Measurements from ENCODE around the gene KCTD17. TPM values are rescaled to one million over a fixed set of nuclear protein-coding genes. Genes with fewer than 3 reads are reported as not detected.

Gene KCTD17
- total RNA-seq, 1 experiment from 2014 or later, result 29.4 TPM

DNA sequence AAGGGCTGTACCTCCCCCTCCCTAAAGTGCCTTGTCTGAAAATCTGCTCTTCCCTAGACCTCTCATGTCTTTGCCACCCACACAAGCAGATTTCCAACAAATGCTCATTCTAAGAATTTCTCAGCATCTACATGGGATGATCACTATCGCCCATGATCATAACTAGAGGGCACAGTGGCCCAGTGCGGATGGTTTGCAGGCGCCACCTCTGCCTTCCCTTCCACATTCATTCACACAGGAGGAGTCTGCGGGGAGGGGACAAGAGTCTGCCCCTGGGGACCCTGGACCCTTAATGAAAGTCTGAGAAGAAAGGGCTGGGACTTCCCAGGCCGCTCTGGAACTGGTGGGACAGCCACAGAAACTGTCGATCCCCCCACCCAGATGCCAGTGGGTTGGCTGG is 28.9 kb downstream of the KCTD17 start:
- ChIA-PET POLR2A (no interaction called here), CTCF (interaction anchor here (1.2 to 1.5 kb wide), 5 partner anchors 19 to 179 kb away, joined by 4 to 9 read pairs (median 7); no protein-coding TSS in a partner anchor)
- Mint-ChIP-seq H3K27me3 (ENCODE audit: low read depth) (peaks cover 24% of the 10 kb centered on the region), H3K27ac (no peak overlapping the region), H3K4me1 (peaks cover 8% of the 10 kb centered on the region), H3K36me3 (no peaks in the 10 kb centered on the region), H3K4me3 (no peak overlapping the region), H3K9me3 (no peaks in the 10 kb centered on the region)
- no peak for TF ChIP-seq ZNF532 (CRISPR knock-in tag; IDR thresholded peaks at IDR 0.05; ENCODE audit: borderline replicate concordance)
- DNase-seq (ENCODE audit: low spot score), result no peak
- ATAC-seq, result no peak

DNA sequence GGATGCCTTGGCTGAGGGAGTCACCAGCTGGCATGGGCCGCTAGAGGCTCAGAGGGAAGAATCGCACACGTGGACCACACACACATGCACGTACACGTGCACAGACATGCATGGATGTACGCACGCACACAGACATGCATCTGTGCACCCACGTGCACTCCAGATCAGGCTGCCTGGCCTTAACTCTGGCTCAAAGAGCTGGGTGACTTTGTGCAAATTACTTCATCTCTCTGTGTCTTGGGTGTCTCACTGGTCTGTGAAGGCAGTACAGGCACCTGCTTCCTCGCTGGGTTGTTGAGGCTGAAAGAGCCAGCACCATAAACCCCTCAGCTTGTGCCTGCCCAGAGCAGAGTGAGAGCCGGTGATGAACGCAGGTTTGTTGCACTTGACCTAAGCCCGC is 29.3 kb downstream of the KCTD17 start:
- H3K4me3 Mint-ChIP-seq, result no peak overlapping the region
- ATAC-seq, result no peak
- ChIA-PET CTCF (interaction anchor here (1.5 kb wide), 1 partner anchor 67 kb away, joined by 5 read pairs; no protein-coding TSS in a partner anchor), POLR2A (no interaction called here)
- peaks cover 24% of the 10 kb centered on the region for H3K27me3 Mint-ChIP-seq (ENCODE audit: low read depth)
- no peak for DNase-seq (ENCODE audit: low spot score)
- no peak for TF ChIP-seq SMAD4 (CRISPR knock-in tag; IDR thresholded peaks at IDR 0.05)
- TF ChIP-seq, protein P1, sequence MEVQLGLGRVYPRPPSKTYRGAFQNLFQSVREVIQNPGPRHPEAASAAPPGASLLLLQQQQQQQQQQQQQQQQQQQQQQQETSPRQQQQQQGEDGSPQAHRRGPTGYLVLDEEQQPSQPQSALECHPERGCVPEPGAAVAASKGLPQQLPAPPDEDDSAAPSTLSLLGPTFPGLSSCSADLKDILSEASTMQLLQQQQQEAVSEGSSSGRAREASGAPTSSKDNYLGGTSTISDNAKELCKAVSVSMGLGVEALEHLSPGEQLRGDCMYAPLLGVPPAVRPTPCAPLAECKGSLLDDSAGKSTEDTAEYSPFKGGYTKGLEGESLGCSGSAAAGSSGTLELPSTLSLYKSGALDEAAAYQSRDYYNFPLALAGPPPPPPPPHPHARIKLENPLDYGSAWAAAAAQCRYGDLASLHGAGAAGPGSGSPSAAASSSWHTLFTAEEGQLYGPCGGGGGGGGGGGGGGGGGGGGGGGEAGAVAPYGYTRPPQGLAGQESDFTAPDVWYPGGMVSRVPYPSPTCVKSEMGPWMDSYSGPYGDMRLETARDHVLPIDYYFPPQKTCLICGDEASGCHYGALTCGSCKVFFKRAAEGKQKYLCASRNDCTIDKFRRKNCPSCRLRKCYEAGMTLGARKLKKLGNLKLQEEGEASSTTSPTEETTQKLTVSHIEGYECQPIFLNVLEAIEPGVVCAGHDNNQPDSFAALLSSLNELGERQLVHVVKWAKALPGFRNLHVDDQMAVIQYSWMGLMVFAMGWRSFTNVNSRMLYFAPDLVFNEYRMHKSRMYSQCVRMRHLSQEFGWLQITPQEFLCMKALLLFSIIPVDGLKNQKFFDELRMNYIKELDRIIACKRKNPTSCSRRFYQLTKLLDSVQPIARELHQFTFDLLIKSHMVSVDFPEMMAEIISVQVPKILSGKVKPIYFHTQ (CRISPR knock-in tag; IDR thresholded peaks at IDR 0.05), result no peak
- no peak for TF ChIP-seq NR3C1 (CRISPR knock-in tag; conservative IDR thresholded peaks at IDR 0.05; ENCODE audit: low read depth)
- TF ChIP-seq ZNF263 (CRISPR knock-in tag; IDR thresholded peaks at IDR 0.05; ENCODE audit: low read depth), result no peak
- no peak for TF ChIP-seq SMAD3 (CRISPR knock-in tag; IDR thresholded peaks at IDR 0.05; ENCODE audit: borderline replicate concordance)
- no peak for TF ChIP-seq ETV6 (CRISPR knock-in tag; IDR thresholded peaks at IDR 0.05)
- no peak for TF ChIP-seq JUN (CRISPR knock-in tag; IDR thresholded peaks at IDR 0.05)
- TF ChIP-seq, protein P2, sequence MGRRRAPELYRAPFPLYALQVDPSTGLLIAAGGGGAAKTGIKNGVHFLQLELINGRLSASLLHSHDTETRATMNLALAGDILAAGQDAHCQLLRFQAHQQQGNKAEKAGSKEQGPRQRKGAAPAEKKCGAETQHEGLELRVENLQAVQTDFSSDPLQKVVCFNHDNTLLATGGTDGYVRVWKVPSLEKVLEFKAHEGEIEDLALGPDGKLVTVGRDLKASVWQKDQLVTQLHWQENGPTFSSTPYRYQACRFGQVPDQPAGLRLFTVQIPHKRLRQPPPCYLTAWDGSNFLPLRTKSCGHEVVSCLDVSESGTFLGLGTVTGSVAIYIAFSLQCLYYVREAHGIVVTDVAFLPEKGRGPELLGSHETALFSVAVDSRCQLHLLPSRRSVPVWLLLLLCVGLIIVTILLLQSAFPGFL (CRISPR knock-in tag; IDR thresholded peaks at IDR 0.05; ENCODE audit: borderline replicate concordance), result no peak
- TF ChIP-seq, protein P3, sequence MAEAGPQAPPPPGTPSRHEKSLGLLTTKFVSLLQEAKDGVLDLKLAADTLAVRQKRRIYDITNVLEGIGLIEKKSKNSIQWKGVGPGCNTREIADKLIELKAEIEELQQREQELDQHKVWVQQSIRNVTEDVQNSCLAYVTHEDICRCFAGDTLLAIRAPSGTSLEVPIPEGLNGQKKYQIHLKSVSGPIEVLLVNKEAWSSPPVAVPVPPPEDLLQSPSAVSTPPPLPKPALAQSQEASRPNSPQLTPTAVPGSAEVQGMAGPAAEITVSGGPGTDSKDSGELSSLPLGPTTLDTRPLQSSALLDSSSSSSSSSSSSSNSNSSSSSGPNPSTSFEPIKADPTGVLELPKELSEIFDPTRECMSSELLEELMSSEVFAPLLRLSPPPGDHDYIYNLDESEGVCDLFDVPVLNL (CRISPR knock-in tag; IDR thresholded peaks at IDR 0.05; ENCODE audit: borderline replicate concordance, low read depth), result no peak
- TF ChIP-seq ZNF232 (CRISPR knock-in tag; IDR thresholded peaks at IDR 0.05), result no peak
- no peak for TF ChIP-seq NFATC4 (CRISPR knock-in tag; IDR thresholded peaks at IDR 0.05)
- TF ChIP-seq PRRX2 (CRISPR knock-in tag; IDR thresholded peaks at IDR 0.05), result no peak
- TF ChIP-seq, protein P4, sequence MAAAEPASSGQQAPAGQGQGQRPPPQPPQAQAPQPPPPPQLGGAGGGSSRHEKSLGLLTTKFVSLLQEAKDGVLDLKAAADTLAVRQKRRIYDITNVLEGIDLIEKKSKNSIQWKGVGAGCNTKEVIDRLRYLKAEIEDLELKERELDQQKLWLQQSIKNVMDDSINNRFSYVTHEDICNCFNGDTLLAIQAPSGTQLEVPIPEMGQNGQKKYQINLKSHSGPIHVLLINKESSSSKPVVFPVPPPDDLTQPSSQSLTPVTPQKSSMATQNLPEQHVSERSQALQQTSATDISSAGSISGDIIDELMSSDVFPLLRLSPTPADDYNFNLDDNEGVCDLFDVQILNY (CRISPR knock-in tag; IDR thresholded peaks at IDR 0.05), result no peak
- TF ChIP-seq ZNF396 (CRISPR knock-in tag; IDR thresholded peaks at IDR 0.05; ENCODE audit: borderline replicate concordance), result no peak
- TF ChIP-seq ATF2 (CRISPR knock-in tag; IDR thresholded peaks at IDR 0.05; ENCODE audit: borderline replicate concordance, low read depth), result no peak
- no peak for TF ChIP-seq ZNF423 (CRISPR knock-in tag; IDR thresholded peaks at IDR 0.05)
- TF ChIP-seq EMX1 (CRISPR knock-in tag; IDR thresholded peaks at IDR 0.05), result no peak
- TF ChIP-seq, protein P5, sequence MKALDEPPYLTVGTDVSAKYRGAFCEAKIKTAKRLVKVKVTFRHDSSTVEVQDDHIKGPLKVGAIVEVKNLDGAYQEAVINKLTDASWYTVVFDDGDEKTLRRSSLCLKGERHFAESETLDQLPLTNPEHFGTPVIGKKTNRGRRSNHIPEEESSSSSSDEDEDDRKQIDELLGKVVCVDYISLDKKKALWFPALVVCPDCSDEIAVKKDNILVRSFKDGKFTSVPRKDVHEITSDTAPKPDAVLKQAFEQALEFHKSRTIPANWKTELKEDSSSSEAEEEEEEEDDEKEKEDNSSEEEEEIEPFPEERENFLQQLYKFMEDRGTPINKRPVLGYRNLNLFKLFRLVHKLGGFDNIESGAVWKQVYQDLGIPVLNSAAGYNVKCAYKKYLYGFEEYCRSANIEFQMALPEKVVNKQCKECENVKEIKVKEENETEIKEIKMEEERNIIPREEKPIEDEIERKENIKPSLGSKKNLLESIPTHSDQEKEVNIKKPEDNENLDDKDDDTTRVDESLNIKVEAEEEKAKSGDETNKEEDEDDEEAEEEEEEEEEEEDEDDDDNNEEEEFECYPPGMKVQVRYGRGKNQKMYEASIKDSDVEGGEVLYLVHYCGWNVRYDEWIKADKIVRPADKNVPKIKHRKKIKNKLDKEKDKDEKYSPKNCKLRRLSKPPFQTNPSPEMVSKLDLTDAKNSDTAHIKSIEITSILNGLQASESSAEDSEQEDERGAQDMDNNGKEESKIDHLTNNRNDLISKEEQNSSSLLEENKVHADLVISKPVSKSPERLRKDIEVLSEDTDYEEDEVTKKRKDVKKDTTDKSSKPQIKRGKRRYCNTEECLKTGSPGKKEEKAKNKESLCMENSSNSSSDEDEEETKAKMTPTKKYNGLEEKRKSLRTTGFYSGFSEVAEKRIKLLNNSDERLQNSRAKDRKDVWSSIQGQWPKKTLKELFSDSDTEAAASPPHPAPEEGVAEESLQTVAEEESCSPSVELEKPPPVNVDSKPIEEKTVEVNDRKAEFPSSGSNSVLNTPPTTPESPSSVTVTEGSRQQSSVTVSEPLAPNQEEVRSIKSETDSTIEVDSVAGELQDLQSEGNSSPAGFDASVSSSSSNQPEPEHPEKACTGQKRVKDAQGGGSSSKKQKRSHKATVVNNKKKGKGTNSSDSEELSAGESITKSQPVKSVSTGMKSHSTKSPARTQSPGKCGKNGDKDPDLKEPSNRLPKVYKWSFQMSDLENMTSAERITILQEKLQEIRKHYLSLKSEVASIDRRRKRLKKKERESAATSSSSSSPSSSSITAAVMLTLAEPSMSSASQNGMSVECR (CRISPR knock-in tag; IDR thresholded peaks at IDR 0.05; ENCODE audit: borderline replicate concordance), result no peak
- H3K9me3 Mint-ChIP-seq, result no peaks in the 10 kb centered on the region
- peaks cover 8% of the 10 kb centered on the region for H3K4me1 Mint-ChIP-seq
- H3K27ac Mint-ChIP-seq, result no peak overlapping the region
- H3K36me3 Mint-ChIP-seq, result no peaks in the 10 kb centered on the region

Data from WTC11 (cell line).